Neural cell (in vitro differentiated cells): ENCODE data around the gene ACOXL. TPM values are rescaled to one million over a fixed set of nuclear protein-coding genes. Genes with fewer than 3 reads are reported as not detected.

ENCODE experiments used
- H2AFZ ChIP-seq: fragments of 200-600, 300-800 bp; sonication (generic), shearing (Covaris generic); 2 replicates; pipeline ENCODE4 v1.6.0; 2014; ENCODE audit warnings: low read depth, mild to moderate bottlenecking, antibody characterized with exemption, low read length, moderate library complexity
- H3F3A ChIP-seq: fragments of 200-600 bp; shearing (Covaris generic); 2 replicates; pipeline ENCODE4 v1.6.1; 2016; ENCODE audit warnings: mild to moderate bottlenecking, moderate library complexity, mixed read lengths, antibody characterized with exemption, low read length; ENCODE audit not compliant: insufficient read depth, poor library complexity, severe bottlenecking
- H3K27ac ChIP-seq: fragments of 200-600, 300-800 bp; sonication (generic), shearing (Covaris generic); 2 replicates; pipeline ENCODE4 v1.5.1; 2014; ENCODE audit warnings: mild to moderate bottlenecking, low read length, moderate library complexity
- H3K27me3 ChIP-seq: fragments of 300-800, 200-600 bp; sonication (generic), shearing (Covaris generic); 2 replicates; pipeline ENCODE4 v1.6.0; 2014; ENCODE audit warnings: mild to moderate bottlenecking, low read depth, low read length, moderate library complexity; ENCODE audit not compliant: insufficient read depth
- H3K36me3 ChIP-seq: fragments of 300-800, 200-600 bp; sonication (generic), shearing (Covaris generic); 2 replicates; pipeline ENCODE4 v1.5.1; 2014; ENCODE audit warnings: mild to moderate bottlenecking, antibody characterized with exemption, low read length, moderate library complexity; ENCODE audit not compliant: insufficient read depth
- H3K4me2 ChIP-seq: fragments of 300-800, 200-600 bp; sonication (generic), shearing (Covaris generic); 2 replicates; pipeline ENCODE4 v1.6.0; 2014; ENCODE audit warnings: mild to moderate bottlenecking, low read length
- H3K4me3 ChIP-seq: fragments of 300-800, 200-600 bp; sonication (generic), shearing (Covaris generic); 2 replicates; pipeline ENCODE4 v1.5.1; 2014; ENCODE audit warnings: mild to moderate bottlenecking, low read length, moderate library complexity
- H3K79me2 ChIP-seq: fragments of 200-600 bp; shearing (Covaris generic); replicated peaks from 2 replicates; pipeline ENCODE4 v1.6.0; 2014; ENCODE audit warnings: mild to moderate bottlenecking, low read length, moderate library complexity; ENCODE audit not compliant: insufficient read depth
- H3K9ac ChIP-seq: fragments of 300-800, 200-600 bp; sonication (generic), shearing (Covaris generic); 2 replicates; pipeline ENCODE4 v1.6.1; 2016; ENCODE audit warnings: mild to moderate bottlenecking, low read length, mixed read lengths
- H3K9me2 ChIP-seq: fragments of 200-600 bp; shearing (Covaris generic); 2 replicates; pipeline ENCODE4 v1.6.1; 2016; ENCODE audit warnings: mild to moderate bottlenecking, low read length, mixed read lengths; ENCODE audit not compliant: insufficient read depth
- H3K9me3 ChIP-seq: fragments of 200-600, 300-800 bp; sonication (generic), shearing (Covaris generic); 2 replicates; pipeline ENCODE4 v1.6.1; 2016; ENCODE audit warnings: mild to moderate bottlenecking, mixed run types, low read length, moderate library complexity, mixed read lengths
- H4K20me1 ChIP-seq: fragments of 200-600 bp; shearing (Covaris generic); 2 replicates; pipeline ENCODE4 v1.6.1; 2016; ENCODE audit warnings: mild to moderate bottlenecking, mixed run types; ENCODE audit not compliant: insufficient read depth
- EP300 ChIP-seq: fragments of 450-650 bp; conservative IDR thresholded peaks from 2 replicates; pipeline ENCODE4 v1.6.1; 2014; ENCODE audit warnings: antibody characterized with exemption, mild to moderate bottlenecking, moderate library complexity; ENCODE audit not compliant: poor library complexity, severe bottlenecking
- EZH2 ChIP-seq: fragments of 200-600, 300-800 bp; shearing (Covaris generic), sonication (generic); IDR thresholded peaks from 2 replicates; pipeline ENCODE4 v1.6.1; 2014; ENCODE audit warnings: antibody characterized with exemption, low read length, borderline replicate concordance, mild to moderate bottlenecking; ENCODE audit not compliant: insufficient read depth, poor library complexity, severe bottlenecking
- MXI1 ChIP-seq: fragments of 450-650 bp; conservative IDR thresholded peaks from 2 replicates; pipeline ENCODE4 v1.6.1; 2014; ENCODE audit warnings: antibody characterized with exemption, mild to moderate bottlenecking; ENCODE audit not compliant: poor library complexity, severe bottlenecking
- POLR2AphosphoS5 ChIP-seq: IDR thresholded peaks from 2 replicates; pipeline ENCODE4 v1.6.1; 2012
- RAD21 ChIP-seq: fragments of 450-650 bp; conservative IDR thresholded peaks from 2 replicates; pipeline ENCODE4 v1.6.1; 2014; ENCODE audit warnings: antibody characterized with exemption, mild to moderate bottlenecking, moderate library complexity
- SMC3 ChIP-seq: fragments of 450-650 bp; conservative IDR thresholded peaks from 2 replicates; pipeline ENCODE4 v1.6.1; 2014; ENCODE audit warnings: antibody characterized with exemption, mild to moderate bottlenecking, moderate library complexity; ENCODE audit not compliant: poor library complexity
- TAF1 ChIP-seq: IDR thresholded peaks from 2 replicates; pipeline ENCODE4 v1.6.1; 2012; ENCODE audit warnings: low read depth
- polyA plus RNA-seq: library from polyadenylated mRNA; depleted of rRNA; stranded (reverse); fragments of >200 nt; gene quantifications from 2 replicates; pipeline ENCODE4 v1.2.3, GENCODE V29; 2014
- TF ChIP-seq, protein P1 (sequence below): IDR thresholded peaks from 2 replicates; pipeline ENCODE4 v1.6.1; 2012; ENCODE audit warnings: borderline replicate concordance
- TF ChIP-seq, protein P2 (sequence below): fragments of 450-650 bp; IDR thresholded peaks from 2 replicates; pipeline ENCODE4 v1.5.1; 2014; ENCODE audit warnings: antibody characterized with exemption, mild to moderate bottlenecking, moderate library complexity; ENCODE audit not compliant: poor library complexity, severe bottlenecking

ACOXL gene
- polyA plus RNA-seq, 1 donor from 2014 or later, result not detected

DNA sequence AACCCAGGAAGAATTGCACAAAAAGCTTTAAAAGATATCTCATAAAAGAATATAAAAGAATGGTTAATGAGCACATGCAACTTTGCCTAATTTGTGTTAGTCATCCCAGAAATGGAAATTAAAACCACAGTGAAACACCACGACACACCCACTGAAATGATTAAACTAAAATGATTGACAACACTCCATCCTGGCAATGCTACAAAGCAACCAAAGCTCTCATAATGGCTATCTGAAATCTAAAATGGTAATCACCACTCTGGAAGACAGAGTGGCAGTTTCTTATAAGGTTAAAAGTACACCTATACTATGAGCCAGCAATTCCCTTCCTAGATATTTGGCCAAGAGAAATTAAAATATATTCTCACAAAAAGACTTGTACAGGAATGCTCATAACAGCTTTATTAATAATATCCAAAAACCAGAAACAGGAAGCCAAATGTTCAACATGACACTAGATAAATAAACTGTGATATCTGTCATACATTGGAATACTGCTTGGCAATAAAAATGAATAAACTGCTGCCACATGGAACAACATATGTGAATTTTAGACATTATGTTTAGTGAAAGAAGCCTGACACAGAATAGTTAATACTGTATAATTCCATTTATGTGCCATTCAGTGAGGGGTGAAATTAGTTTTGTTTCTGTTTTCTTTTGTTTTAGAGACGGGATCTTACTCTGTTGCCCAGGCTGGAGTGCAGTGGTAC, 283.1 kb downstream of the ACOXL start:
- H3K9ac ChIP-seq, result no peak overlapping the region
- no peak overlapping the region for H2AFZ ChIP-seq
- H4K20me1 ChIP-seq, result no peaks in the 10 kb centered on the region
- TF ChIP-seq SMC3 (no peak), MXI1 (no peak)
- H3K4me2 ChIP-seq, result no peak overlapping the region
- H3K9me2 ChIP-seq, result no peaks in the 10 kb centered on the region
- H3K4me3 ChIP-seq, result no peak overlapping the region
- no peaks in the 10 kb centered on the region for H3F3A ChIP-seq
- H3K36me3 ChIP-seq, result no peaks in the 10 kb centered on the region
- no peak overlapping the region for H3K27ac ChIP-seq
- H3K9me3 ChIP-seq, result no peaks in the 10 kb centered on the region
- no peaks in the 10 kb centered on the region for H3K27me3 ChIP-seq
- H3K79me2 ChIP-seq, result no peaks in the 10 kb centered on the region

GRCh38 chr2:111017034-111017622, 284.8 kb downstream of the ACOXL start:
- H3K9ac ChIP-seq, result no peak overlapping the region
- H3K27me3 ChIP-seq, result no peaks in the 10 kb centered on the region
- H4K20me1 ChIP-seq, result no peaks in the 10 kb centered on the region
- no peak overlapping the region for H3K4me2 ChIP-seq
- no peaks in the 10 kb centered on the region for H3K36me3 ChIP-seq
- H3K79me2 ChIP-seq, result no peaks in the 10 kb centered on the region
- H3K4me3 ChIP-seq, result no peak overlapping the region
- no peaks in the 10 kb centered on the region for H3K9me2 ChIP-seq
- no peak overlapping the region for H3K27ac ChIP-seq
- no peak for TF ChIP-seq POLR2AphosphoS5
- no peak for TF ChIP-seq MXI1
- no peak for TF ChIP-seq EP300
- TF ChIP-seq, protein P1, sequence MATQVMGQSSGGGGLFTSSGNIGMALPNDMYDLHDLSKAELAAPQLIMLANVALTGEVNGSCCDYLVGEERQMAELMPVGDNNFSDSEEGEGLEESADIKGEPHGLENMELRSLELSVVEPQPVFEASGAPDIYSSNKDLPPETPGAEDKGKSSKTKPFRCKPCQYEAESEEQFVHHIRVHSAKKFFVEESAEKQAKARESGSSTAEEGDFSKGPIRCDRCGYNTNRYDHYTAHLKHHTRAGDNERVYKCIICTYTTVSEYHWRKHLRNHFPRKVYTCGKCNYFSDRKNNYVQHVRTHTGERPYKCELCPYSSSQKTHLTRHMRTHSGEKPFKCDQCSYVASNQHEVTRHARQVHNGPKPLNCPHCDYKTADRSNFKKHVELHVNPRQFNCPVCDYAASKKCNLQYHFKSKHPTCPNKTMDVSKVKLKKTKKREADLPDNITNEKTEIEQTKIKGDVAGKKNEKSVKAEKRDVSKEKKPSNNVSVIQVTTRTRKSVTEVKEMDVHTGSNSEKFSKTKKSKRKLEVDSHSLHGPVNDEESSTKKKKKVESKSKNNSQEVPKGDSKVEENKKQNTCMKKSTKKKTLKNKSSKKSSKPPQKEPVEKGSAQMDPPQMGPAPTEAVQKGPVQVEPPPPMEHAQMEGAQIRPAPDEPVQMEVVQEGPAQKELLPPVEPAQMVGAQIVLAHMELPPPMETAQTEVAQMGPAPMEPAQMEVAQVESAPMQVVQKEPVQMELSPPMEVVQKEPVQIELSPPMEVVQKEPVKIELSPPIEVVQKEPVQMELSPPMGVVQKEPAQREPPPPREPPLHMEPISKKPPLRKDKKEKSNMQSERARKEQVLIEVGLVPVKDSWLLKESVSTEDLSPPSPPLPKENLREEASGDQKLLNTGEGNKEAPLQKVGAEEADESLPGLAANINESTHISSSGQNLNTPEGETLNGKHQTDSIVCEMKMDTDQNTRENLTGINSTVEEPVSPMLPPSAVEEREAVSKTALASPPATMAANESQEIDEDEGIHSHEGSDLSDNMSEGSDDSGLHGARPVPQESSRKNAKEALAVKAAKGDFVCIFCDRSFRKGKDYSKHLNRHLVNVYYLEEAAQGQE, result no peak
- TF ChIP-seq, protein P2, sequence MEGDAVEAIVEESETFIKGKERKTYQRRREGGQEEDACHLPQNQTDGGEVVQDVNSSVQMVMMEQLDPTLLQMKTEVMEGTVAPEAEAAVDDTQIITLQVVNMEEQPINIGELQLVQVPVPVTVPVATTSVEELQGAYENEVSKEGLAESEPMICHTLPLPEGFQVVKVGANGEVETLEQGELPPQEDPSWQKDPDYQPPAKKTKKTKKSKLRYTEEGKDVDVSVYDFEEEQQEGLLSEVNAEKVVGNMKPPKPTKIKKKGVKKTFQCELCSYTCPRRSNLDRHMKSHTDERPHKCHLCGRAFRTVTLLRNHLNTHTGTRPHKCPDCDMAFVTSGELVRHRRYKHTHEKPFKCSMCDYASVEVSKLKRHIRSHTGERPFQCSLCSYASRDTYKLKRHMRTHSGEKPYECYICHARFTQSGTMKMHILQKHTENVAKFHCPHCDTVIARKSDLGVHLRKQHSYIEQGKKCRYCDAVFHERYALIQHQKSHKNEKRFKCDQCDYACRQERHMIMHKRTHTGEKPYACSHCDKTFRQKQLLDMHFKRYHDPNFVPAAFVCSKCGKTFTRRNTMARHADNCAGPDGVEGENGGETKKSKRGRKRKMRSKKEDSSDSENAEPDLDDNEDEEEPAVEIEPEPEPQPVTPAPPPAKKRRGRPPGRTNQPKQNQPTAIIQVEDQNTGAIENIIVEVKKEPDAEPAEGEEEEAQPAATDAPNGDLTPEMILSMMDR, result no peak
- TF ChIP-seq RAD21, result no peak
- no peak for TF ChIP-seq EZH2
- no peak for TF ChIP-seq SMC3
- TF ChIP-seq TAF1, result no peak
- H3F3A ChIP-seq, result no peaks in the 10 kb centered on the region
- no peaks in the 10 kb centered on the region for H3K9me3 ChIP-seq
- no peak overlapping the region for H2AFZ ChIP-seq
